HG03520 (cell line): Measurements from ENCODE around the gene CRABP1.

Experiments used
- ATAC-seq: cut with Tn5 transposase; IDR thresholded peaks from one replicate; pipeline ENCODE4 v1.9.1; 2021; ENCODE audit warnings: mild to moderate bottlenecking, moderate library complexity; ENCODE audit not compliant: unreplicated experiment

The CRABP1 gene

DNA sequence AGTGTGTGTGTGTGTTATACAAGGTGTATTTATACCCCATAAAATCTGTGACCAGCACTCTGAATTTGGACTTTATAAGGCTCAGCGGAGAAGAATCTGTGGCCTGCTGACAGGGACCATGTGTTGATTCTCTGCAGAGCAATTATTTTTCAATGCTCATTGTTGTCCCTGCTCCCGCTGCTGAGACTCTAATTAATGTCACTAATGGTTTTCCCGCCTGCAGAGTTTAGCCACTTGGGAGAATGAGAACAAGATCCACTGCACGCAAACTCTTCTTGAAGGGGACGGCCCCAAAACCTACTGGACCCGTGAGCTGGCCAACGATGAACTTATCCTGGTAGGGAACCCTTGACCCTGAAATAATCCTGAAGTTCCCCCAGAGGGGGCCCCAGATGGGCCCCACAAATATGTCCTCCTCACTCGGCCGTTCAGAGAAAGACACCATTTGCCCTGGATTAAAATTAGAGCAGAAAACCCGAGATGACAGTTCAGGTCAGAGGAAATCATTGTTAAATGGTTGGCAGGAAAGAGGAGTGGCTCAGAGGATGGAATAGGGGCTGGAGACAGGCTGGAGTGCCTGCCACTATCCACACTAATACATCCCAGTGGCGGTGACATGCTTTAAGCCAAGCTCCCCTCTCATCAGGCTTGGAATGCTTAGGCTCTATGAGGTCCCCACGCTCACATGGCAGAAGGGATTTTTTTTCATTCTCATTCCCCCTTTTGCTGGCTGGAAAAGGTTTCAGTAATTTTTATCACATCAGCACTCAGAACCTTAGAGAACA is 3.3 kb downstream of the CRABP1 start:
- no peak for ATAC-seq

DNA sequence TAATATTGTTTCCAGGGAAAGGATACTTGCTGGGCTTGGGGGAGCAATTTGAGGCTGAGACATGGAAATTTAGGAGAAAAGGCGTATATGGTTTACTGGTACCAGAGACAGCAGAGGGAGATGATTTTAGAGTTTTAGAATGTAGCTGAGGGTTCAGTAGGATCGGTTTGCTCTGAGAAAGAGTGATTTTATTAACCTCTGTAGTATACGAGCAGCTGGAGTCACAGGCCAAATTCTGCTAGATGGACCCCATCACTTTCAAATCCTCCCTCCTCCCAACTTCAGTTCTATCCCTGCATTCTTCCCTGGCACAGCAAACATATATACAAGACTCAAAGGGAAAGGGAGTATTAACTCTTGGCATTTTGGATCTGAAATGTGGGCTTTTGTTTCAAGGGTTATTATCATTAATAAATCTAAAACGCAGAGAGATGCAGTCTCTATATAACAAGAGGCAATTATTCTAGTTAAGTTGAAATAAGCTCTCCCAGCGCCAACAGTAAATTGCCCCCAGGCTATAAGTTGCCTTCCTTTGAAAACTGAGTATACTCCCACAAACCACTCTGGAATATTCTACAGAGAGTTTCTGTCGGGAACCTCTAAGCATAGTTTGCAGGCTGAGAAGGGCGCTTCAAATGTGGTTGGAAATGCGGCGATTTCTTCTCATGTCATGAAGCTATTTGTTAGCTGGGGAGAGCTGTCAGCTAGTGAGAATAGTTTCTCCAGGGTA is 5.4 kb downstream of the CRABP1 start:
- no peak for ATAC-seq

DNA sequence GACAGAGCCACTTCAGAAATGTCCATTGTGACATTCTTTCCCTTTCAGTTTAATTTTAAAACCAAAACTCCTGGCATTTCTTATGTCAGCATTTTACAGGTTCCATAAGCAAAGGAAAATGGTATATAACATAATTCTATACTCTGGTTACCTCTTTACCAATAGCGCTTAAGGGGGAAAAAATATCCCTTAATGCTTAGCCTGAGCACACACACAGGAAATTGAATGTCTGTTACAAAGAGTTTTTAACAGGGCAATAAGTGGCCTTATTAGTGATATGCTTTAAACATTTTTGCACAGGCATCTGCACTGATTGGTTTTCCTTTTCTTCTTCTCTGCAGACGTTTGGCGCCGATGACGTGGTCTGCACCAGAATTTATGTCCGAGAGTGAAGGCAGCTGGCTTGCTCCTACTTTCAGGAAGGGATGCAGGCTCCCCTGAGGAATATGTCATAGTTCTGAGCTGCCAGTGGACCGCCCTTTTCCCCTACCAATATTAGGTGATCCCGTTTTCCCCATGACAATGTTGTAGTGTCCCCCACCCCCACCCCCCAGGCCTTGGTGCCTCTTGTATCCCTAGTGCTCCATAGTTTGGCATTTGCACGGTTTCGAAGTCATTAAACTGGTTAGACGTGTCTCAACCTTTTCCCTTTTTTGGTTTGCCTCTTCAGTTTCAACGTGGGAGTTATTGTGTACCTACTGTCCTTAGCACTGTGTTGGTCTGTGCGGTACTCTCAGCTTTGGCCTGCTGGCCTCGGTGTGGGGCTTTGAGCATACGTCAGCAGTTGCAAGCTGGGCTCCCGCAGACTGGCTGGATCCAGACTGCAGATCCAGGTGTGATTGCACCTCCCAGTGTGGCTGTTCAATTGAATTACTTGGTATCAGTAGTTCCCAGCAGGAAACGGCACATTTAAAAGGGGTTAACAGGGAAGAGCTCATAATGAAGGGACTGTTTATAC is 7.7 kb downstream of the CRABP1 start:
- ATAC-seq = no peak

DNA sequence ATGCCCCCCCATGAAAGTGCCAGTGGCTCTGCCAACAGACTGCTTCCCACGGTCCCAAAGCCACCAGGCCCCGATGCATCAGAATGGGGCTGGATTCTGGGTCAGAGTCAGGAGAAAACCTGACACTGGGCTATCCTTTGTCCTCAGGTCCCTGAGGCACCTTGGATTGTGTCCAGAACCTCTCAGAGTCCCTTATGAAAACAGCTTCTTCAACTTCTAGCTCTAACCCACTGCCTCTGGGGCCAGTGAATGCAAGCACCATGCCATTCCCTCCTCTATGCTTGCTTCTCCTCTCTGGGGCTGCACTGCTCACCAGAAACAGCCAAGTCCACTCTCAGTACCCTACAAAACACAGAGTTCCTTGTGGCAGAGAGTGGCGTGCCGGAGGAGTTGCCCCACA is 9.9 kb downstream of the CRABP1 start:
- ATAC-seq = no peak

DNA sequence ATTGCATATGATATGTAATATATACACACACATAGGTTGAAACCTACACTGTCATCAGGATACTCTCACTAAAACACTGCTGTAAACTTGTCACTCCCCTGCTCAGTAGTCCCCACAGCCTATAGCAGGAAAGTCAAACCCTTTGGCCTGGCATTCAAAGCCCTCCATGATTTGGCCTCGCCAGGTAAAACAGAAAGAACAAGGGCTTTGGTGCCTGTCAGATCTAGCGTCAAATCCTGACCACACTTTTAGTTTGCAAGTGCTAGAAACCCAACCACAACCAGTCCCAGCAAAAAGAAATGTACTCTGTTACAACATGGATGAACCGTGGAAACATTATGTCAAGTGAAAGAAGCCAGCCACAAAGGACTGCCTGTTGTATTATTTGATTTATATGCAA is 11.4 kb downstream of the CRABP1 start:
- no peak for ATAC-seq

DNA sequence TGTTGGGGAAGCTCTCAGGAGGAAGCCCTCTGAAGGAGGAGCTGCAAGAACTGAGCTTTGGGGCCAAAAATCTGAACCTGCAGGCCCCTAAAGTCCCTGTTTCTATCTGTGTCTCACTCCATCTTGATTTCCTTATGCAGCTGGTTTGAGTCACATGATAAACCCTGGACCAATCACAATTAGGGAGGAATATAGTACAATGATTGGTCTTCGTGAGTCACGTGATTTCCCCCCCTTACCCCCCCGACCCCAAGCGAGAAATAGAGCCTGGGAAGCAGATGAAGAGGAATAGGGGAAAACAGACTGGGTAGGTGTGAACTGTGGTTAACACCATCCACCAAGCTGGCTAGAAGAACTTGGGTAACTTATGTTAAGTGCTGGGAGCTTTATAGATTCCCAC is 12.9 kb downstream of the CRABP1 start:
- ATAC-seq = no peak

DNA sequence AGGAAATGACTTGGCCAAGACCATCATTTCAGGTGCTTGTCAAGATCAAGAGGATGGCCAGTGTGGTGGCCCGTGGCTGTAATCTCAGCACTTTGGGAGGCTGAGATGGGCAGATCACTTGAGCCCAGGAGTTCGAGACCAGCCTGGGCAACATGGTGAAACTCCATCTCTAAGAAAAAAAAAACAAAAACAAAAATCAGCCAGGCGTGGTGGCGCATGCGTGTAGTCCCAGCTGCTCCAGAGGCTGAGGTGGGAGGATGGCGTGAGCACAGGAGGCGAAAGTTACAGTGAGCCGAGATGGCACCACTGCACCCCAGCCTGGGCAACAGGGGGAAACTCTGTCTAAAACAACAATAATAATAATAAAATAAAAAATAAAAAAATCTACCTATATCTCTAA is 15.0 kb downstream of the CRABP1 start:
- no peak for ATAC-seq

DNA sequence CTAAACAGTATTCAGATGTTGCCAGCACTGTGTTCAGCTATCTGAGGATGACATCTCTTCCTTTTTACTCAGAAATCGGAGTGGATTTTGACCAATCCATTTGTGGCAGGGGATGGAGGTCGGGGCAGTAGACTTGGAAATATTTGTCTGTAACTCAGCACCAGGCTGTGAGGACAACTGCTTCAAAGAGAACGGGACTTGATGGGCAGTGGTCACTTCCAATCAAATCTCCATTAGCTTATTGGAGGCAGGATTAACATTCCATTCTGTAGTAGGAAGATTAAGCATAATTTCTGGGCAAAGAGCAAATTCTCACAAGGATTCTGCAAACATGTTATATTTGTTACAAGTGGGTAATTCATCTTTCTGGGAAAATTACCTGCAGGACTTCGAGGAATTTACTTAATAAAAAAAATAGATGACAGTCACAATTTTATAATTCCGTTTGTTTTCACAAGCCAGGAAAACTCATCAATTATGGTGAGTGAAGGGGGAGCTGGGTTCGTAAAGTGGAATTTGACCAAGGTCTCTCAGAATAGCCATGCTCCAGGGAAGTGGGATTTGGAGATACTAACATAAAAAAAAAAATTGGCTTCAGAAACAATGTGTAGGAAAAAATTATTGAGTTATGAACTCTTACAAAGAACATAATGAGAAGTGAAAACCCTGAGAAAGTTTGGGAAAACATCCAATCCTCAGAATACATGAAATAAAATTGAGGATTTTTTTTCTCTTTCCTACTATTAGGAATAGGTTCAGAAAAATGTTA is 18.1 kb downstream of the CRABP1 start:
- no peak for ATAC-seq

DNA sequence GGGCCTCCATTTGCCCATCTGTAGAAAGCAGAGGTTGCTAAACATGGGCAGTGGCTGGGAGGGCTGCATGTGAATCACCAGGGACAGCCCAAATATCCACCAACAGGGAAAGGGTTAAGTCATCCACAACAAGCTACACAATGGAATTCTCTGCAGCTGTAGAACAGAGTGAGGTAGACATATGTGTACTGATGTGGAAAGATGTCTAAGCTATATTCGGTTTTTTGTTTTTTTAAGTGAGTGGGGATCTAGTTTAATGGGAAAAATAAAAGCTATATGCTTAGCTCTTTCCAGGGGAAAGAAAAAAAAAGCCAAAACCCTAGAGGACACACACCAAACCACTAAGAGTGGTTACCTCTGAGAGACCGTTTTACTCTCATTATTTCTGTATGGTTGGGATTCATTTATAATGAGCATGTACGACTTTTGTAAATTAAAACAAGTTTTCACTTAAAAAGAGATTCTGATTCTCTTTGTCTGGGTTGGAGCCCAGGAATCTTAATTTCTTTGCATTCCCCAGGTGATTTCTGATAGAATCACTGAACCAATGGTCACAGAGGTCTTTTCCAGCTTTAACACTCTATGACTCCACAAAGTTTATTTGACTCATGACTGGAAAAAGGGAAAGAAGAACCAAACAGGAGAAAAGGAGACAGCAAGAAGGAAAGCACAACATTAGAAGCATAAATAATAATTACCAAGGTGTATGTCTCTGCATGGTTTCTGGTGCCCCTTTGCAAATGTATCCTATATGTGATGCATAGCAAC is 19.1 kb downstream of the CRABP1 start:
- no peak for ATAC-seq

DNA sequence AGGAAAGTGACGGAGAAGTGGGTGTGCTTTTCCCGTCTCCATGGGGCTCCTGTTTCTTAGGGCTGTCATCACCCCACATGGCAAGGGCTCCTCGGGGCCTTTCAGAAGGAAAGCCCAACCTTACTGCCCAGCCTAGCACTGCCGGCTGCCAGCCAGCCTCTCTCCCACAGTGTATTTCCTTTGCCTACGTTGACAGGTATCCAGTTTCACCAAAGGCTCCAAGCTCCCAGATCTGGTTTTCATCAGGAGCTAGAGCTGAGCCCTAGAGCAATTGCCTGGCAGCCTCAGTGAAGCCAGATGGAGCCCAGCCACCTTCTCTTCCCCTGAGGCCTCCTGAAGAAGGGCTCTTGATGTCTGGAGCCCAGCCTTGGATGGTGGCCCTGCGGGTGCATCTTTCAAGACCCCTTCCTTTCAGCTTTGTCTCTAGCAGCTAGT is 20.2 kb downstream of the CRABP1 start:
- no peak for ATAC-seq

DNA sequence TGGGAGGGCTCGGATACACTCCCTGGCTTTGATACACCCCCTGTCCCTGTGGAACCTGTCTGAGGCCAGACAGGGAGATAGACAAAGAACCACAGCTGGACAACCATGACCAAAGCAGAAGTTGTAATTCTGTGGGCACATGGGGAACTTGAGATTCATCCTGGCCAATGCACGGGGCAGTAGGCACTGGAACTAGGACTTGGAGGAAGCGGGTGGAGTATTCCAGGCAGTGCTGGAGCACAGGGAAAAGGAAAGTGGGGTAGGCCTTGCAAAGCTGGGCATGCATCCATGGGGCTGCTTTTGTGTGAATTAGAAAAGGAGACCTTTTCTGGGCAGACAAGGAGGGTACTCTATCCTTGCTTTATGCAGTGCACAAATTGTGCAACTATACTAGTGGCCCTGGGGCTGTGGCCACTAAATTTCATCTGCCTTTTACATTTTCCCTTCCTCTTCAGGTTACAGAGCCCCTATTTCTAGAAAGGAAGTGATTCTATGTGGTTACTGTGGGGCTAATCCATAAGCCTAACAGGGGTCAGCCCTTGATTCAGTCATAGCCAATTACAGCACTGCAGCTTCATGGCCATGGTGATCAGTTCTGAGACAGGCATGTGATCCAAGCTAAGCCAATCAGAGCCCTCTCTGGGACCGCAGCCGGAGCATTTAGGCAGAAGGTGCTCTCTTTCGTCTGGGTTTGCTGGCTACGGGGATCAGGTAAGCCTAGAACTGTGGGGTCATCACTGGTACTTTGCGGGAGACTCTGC is 21.0 kb downstream of the CRABP1 start:
- no peak for ATAC-seq

DNA sequence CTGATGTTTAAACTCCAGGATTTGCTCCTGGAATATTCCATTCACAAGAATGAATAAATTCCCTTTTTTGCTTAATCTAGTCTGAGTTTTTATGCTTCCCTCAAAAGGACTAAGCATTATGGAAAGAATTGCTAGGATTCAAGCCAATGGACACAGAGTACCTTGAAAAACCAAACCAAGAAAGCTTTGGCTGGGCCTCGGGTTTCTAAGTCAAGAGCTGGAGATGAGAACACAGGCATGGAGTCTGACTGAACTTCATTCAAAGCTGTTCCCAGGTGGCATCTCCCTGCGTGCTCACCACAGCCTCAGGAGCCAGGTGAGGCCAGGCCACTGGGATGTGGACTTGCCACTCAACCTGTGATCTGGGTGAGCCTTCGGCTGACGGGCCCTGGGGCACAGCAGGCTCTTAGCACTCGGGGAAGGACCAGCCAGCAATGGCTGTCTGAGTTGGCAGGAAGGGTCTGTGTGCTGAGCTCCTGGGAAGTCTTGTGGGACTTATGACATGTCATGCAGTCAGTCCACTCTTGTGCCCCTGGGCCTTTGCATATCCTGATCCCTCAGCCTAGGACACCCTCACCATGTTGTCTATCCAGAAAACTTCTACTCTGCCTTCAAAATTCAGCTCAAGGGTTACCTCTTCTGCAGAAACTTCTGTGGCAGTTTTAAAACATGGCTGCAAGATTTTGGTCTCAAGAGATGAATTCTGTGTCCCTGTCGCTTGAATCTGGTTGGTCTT is 21.8 kb downstream of the CRABP1 start:
- ATAC-seq = no peak

DNA sequence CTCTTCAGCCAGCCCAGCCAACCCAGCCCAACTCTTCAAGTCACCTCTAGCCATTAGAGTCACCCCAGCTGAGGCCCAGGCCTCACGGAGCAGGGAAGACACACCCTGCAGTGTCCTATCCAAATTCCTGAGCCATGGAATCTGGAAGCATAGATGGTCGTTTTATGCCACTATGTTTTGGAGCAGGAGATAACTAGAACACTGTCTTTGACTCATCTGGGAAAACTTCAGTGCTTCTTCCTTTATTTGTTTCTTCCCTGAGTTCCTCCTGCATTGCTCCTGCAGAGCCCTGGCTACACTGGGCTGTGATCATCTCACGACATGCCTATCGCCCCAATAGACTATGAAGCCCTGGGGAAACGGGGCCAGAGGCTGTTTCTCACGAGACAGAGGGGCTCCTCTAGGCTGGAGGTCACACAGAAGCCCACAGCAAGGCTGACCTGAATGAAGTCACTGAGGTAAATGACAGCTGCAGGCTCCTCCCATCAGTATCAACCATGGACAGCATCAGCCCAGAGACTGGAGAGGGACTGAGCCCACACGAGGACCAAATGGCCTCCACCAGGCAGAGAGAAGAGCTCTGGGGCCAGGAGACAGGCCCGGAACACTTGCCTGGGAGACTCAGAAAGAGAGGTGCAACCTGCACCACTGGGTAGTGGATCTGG is 22.7 kb downstream of the CRABP1 start:
- ATAC-seq = no peak

DNA sequence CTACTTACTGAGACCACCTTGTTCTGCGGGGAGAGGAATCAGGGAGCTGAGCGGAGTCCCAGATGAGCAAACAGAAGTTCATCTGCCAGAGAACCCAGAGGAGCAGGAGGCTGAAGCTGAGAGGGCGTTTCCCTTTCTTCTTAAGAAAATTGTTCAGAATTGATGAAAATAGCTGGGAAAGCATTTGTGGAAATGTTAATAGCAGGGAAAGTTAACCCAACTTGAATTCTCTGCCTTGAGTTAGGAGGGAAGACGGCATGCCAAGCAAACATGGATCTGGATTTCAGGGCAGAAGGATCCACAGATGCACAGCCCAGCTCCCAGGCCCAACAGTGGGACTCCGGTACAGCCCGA is 23.2 kb downstream of the CRABP1 start:
- ATAC-seq = no peak

DNA sequence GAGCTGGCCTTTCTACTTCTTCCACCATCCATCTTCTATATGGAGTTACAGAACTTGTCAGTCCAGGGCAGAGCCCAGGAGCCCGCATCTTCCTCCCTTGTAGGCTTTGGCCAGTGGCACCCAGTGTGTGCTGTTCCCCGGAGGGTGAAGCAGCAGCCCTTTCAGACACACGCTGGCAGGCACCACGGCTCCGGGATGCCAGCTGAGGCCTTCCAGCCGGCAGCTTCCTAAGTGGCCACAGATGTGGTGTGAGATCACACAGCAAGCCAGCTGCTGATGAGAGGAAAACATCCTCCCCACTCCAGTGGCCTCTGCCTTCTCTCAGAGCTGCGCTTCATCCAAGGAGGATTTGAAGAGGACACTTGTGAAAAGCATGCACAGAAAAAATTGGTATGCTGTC is 24.1 kb downstream of the CRABP1 start:
- ATAC-seq = no peak

DNA sequence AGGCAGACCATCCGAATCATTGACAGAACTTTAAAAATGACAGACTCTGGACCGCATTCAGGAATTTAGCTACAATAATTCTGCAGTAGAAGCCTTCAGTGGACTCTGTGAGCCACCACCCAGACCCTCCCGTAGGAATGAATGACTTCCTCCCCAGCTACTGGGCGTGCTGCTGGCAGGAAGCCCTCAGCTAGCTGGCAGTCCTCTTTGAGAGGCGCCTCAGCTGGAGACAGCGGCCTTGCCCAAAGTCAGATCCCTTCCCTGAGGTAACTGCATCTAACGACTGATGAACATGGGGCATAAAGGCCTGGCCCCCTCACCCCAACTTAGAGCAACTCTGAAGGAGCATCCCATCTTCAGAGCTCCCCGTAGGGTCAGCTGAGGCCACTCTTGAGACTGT is 25.8 kb downstream of the CRABP1 start:
- no peak for ATAC-seq

DNA sequence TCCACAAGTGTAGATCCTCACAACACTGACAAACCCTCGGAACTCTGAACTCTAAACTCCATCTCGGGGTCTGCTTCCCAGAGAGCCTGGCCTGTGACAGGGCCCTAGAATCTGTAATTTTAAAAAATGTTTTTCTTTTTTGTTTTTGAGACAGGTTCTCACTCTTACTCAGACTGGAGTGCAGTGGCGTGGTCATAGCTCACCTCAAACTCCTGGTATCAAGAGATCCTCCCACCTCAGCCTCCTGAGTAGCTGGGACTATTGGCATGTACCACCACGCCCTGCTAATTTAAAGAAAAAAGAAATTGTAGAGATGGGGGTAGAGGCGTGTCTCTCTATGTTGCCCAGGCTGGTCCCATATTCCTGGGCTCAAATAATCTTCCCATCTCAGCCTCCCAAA is 26.2 kb downstream of the CRABP1 start:
- no peak for ATAC-seq

DNA sequence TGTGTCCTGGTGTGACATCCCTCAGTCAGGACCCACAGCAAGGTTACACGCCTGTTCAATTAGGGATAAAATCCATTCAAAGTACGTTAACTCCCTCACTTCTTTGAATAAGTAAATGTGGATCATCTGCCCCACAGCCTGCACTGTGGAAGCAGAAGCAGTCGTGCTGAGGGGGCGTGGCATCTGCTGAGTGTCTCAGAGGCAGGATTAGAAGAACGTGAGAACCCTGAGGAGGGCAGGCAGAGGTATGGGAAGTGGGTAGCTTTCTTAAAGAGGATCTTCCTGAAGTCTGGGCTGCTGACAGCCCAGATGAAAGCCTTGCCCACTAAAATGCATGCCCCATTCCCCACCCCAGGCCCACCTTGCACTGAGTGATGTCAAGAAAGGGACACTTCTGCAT is 28.5 kb downstream of the CRABP1 start:
- no peak for ATAC-seq
